ENCODE results near the gene LGALS1.
A peak's percentile ranks its signal among the peaks of the same experiment; 100 is the strongest.
"Not testable (repeated sequence)": the region's sequence is repeated elsewhere in the genome, so short reads cannot be mapped to it uniquely, and the experiment has no call there.

LGALS1 gene

DNA sequence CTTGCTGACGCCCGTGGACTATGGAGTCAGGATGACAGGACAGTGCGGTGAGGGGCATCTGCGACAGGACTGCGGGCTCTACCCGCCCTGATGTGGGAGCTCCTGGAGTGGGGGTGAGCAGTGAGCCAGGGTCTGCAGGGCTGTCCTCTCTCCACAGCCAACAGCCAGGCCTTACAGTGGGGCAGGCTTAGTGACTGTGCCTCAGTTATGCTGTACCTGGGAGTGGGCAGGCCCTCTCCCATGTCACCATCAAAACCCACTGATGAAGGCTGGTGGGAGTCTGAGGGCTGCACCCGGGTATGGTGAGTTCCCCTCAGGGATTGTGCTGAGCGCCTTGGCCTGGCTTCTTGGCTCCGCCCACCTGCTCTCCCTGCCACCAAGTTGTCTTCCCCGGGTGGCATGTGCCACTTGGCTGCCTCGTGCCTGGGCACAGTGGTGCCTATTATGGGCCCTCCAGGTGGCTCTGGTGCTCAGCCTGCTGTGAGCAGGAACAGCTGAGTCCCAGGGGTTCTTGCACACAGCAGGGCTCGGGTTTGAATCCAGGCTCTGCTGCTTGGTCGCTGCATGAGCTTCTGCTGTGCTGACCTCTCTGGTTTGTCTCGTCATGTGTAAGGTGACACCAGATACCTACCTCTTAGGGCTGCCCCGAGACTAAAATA, 17.3 kb downstream of the LGALS1 start:
- TF ChIP-seq CTCF (IDR thresholded peaks at IDR 0.05; ENCODE audit: control insufficient read depth, extremely low read depth, insufficient read depth), result no peak
- no peak for DNase-seq (ENCODE audit: low read depth)
- H3K4me3 ChIP-seq (ENCODE audit: low read depth, low read length), result no peak overlapping the region

- not testable (repeated sequence) for H3K4me3 ChIP-seq (ENCODE audit: low read depth, low read length); DNase-seq (ENCODE audit: low read depth)
Measured at GRCh38 chr22:37694131-37694530, 18.7 kb downstream of the LGALS1 start.

DNA sequence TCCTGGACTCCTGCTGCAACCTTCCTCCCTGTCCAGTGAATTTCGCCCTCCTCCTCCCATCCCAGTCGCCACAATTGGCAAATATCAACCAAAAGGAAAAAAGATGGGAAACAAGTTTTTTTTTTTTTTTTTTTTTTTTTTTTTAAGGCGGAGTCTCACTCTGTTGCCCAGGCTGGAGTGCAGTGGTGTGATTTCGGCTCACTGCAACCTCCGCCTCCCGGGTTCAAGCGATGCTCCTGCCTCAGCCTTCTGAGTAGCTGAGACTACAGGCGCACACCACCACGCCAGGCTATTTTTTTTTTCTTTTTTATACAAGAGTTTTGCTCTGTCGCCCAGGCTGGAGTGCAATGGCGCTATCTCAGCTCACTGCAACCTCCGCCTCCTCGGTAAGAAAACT, 20.8 kb downstream of the LGALS1 start:
- DNase-seq (ENCODE audit: low read depth), result not testable (repeated sequence)
- peak overlapping the region; percentile 45 for H3K4me3 ChIP-seq (ENCODE audit: low read depth, low read length)

DNA sequence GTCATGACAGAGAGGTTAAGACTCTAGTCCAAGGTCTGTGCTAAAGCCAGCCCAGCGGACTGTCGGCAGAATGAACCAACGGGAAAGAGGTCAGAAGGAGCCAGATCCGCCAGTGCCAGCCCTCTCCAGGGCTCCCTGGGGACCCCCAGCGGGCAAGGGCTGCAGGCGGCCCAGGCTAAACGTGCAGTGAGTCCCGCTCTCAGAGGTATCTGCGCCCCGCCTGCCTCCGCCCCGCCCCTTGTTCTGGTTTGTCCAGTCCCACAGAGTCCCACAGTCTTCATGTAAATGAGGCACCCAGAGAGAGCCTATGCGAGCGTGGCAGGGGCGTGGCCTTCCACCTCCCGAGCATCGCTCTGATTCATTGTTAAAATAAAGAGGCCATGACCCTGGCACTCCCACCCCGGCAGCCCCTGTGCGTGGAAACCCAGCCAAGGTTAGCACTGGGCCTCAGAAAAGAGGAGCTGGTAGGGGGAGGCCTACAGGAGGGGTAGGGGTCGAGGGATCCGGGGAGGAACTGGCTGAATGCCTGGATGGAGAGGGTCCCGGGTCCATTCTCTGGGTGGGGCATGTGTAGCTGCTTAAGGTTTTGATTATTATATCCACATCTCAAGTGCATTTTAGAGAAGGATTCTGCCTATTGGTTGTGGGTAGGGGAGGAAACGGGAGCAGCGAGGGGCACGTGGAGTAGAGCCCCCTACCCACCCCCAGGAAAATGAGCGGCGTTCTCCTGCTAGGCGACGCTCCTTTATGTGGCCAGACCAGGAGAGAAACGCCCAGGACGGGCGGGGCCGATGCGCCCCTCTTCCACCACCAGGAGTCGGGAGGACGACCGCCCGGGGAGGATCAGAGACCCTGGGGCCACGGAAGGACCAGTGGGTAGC, 21.5 kb downstream of the LGALS1 start, which contains the start of gene TRIOBP:
TSS of gene TRIOBP (plus strand) at position 392 of the 881 bp plus-strand sequence. CDS start 4,318 bp downstream, outside the sequence.
- peak within 1 kb of the TSS; percentile 45 for H3K4me3 ChIP-seq (ENCODE audit: low read depth, low read length)
- DNase-seq (ENCODE audit: low read depth), result peak; percentile 89
- peak; percentile 60 for TF ChIP-seq CTCF (IDR thresholded peaks at IDR 0.05; ENCODE audit: control insufficient read depth, extremely low read depth, insufficient read depth)

- DNase-seq (ENCODE audit: low read depth), result no peak
- peak overlapping the region; percentile 45 for H3K4me3 ChIP-seq (ENCODE audit: low read depth, low read length)
- TF ChIP-seq CTCF (IDR thresholded peaks at IDR 0.05; ENCODE audit: control insufficient read depth, extremely low read depth, insufficient read depth), result no peak
Measured at GRCh38 chr22:37697538-37697835, 22.1 kb downstream of the LGALS1 start.

DNA sequence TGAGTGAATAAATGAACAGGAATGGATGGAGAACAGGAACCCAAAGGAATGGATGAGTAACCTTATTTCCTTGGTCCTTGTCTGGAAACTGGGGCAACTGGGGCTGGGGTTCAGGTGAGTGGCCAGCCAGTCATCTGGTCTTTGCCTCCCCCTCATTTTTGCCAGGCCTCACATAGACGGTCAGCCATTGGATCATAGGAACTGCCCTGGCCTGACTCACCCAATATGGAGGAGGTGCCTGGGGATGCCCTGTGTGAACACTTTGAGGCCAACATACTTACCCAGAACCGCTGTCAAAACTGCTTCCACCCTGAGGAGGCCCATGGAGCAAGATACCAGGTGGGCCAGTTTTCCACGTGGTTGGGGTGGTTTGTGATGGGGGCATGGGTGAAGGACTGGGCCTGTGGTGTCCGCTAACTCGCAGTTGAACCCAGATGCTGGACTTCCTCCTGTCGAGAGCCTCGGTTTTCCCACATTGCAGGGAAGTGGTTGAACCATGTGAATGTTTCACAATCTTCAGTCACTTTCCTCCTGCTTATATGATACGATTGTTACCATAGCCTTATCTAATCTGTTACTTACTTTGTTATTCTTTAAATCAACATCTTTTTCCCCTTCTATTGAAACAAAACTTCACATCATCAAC, 25.8 kb downstream of the LGALS1 start:
- DNase-seq (ENCODE audit: low read depth), result no peak
- no peak for TF ChIP-seq CTCF (IDR thresholded peaks at IDR 0.05; ENCODE audit: control insufficient read depth, extremely low read depth, insufficient read depth)
- no peak overlapping the region for H3K4me3 ChIP-seq (ENCODE audit: low read depth, low read length)

- TF ChIP-seq CTCF (IDR thresholded peaks at IDR 0.05; ENCODE audit: control insufficient read depth, extremely low read depth, insufficient read depth), result no peak
- H3K4me3 ChIP-seq (ENCODE audit: low read depth, low read length), result no peak overlapping the region
- DNase-seq (ENCODE audit: low read depth), result no peak
Measured at GRCh38 chr22:37703906-37704305, 28.5 kb downstream of the LGALS1 start.
